Vagina (tissue), 2 donors: ENCODE measurements around the gene NAXE. TPM values are rescaled to one million over a fixed set of nuclear protein-coding genes. Genes with fewer than 3 reads are reported as not detected.
"Not testable (repeated sequence)": the region's sequence is repeated elsewhere in the genome, so short reads cannot be mapped to it uniquely, and the experiment has no call there.

Experiments used
- DNase-seq, 2 donors: peaks; one replicate each; pipeline ENCODE4 v3.0.0-alpha.2; 2017; ENCODE audit errors: extremely low spot score in 2 of 2
- H3K27ac ChIP-seq: fragments of 200-600 bp; sonication (generic); one replicate; pipeline ENCODE4 v1.5.1; 2019
- H3K27me3 ChIP-seq: fragments of 200-600 bp; sonication (generic); one replicate; pipeline ENCODE4 v1.5.1; 2019
- H3K36me3 ChIP-seq, 2 donors: fragments of 200-600 bp; sonication (generic); one replicate each; pipeline ENCODE4 v1.5.1; 2017 to 2019
- H3K4me1 ChIP-seq: fragments of 200-600 bp; sonication (generic); one replicate; pipeline ENCODE4 v1.5.1; 2019
- H3K4me3 ChIP-seq, 2 donors: fragments of 200-600 bp; sonication (generic); 1 replicate in 1 of 2; 2 replicates in 1 of 2; pipeline ENCODE4 v1.5.1; 2016 to 2019
- H3K9me3 ChIP-seq: fragments of 200-600 bp; sonication (generic); one replicate; pipeline ENCODE4 v1.5.1; 2019
- CTCF ChIP-seq, 3 experiments: fragments of 450-650 bp in 2 of 3; fragments of 200-600 bp in 1 of 3; sonication (generic) in 1 of 3; IDR thresholded peaks; one replicate each; pipeline ENCODE4 v1.5.1; 2017 to 2019; ENCODE audit warnings: antibody characterized with exemption in 3 of 3, mild to moderate bottlenecking in 2 of 3, moderate library complexity in 2 of 3
- POLR2A ChIP-seq, 2 donors: fragments of 450-650 bp; IDR thresholded peaks; one replicate each; pipeline ENCODE4 v1.6.1; 2017; ENCODE audit warnings: antibody characterized with exemption in 2 of 2, mild to moderate bottlenecking in 2 of 2, moderate library complexity in 2 of 2
- POLR2AphosphoS5 ChIP-seq, 2 donors: sonication (generic); formaldehyde crosslinking; IDR thresholded peaks; one replicate each; pipeline ENCODE4 v1.9.0; 2017; ENCODE audit warnings: antibody characterized with exemption in 2 of 2, mild to moderate bottlenecking in 2 of 2, low read depth in 1 of 2; ENCODE audit not compliant: insufficient read depth in 1 of 2
- intact Hi-C: fragments of 100-400 bp; cut with DNase I; formaldehyde crosslinking; loops from one replicate; pipeline ENCODE4 v1.15.1; 2023
- total RNA-seq: library from RNA; depleted of rRNA; stranded (reverse); fragments of >200 nt; gene quantifications from one replicate; pipeline ENCODE4 v1.2.3, GENCODE V29; 2016

NAXE gene
- total RNA-seq, 1 donor from 2014 or later, result 46.7 TPM

- TF ChIP-seq CTCF (IDR thresholded peaks at IDR 0.05) (no peak), POLR2AphosphoS5 (IDR thresholded peaks at IDR 0.05; ENCODE audit: insufficient read depth in 1 of 2, low read depth in 1 of 2) (no peak), POLR2A (IDR thresholded peaks at IDR 0.05) (no peak)
- DNase-seq, result no peak
- no peak overlapping the region for H3K27ac ChIP-seq
- no peaks in the 10 kb centered on the region for H3K9me3 ChIP-seq
- no peaks in the 10 kb centered on the region for H3K4me1 ChIP-seq
- intact Hi-C loops, result loop anchor here (5.0 to 10.0 kb wide), 3 partner anchors 68 to 198 kb away; no protein-coding TSS in a partner anchor
- H3K27me3 ChIP-seq, result no peaks in the 10 kb centered on the region
- no peaks in the 10 kb centered on the region for H3K36me3 ChIP-seq
- no peak overlapping the region for H3K4me3 ChIP-seq
Measured at GRCh38 chr1:156582388-156583017, 9.1 kb upstream of the NAXE start.

GRCh38 chr1:156583821-156584622 lies 7.6 kb upstream of the NAXE start:
- no peak for DNase-seq
- intact Hi-C loops, result loop anchor here (5.0 to 10.0 kb wide), 3 partner anchors 69 to 199 kb away; no protein-coding TSS in a partner anchor
- TF ChIP-seq POLR2AphosphoS5 (IDR thresholded peaks at IDR 0.05; ENCODE audit: insufficient read depth in 1 of 2, low read depth in 1 of 2) (no peak), CTCF (IDR thresholded peaks at IDR 0.05) (peak; percentile 84 to 92 (median 90)), POLR2A (IDR thresholded peaks at IDR 0.05) (no peak)

GRCh38 chr1:156584813-156585212 lies 6.8 kb upstream of the NAXE start:
- no peak for DNase-seq
- Histone ChIP-seq H3K4me3 (no peak overlapping the region), H3K36me3 (no peaks in the 10 kb centered on the region), H3K9me3 (no peaks in the 10 kb centered on the region), H3K27ac (no peak overlapping the region), H3K27me3 (no peaks in the 10 kb centered on the region), H3K4me1 (no peaks in the 10 kb centered on the region)
- intact Hi-C loops, result loop anchor here (5.0 to 10.0 kb wide), 3 partner anchors 70 to 200 kb away; no protein-coding TSS in a partner anchor
- TF ChIP-seq POLR2A (IDR thresholded peaks at IDR 0.05) (no peak), POLR2AphosphoS5 (IDR thresholded peaks at IDR 0.05; ENCODE audit: insufficient read depth in 1 of 2, low read depth in 1 of 2) (no peak), CTCF (IDR thresholded peaks at IDR 0.05) (no peak)

More at GRCh38 chr1:156583821-156584622, 7.6 kb upstream of the NAXE start:
- Histone ChIP-seq H3K9me3 (no peaks in the 10 kb centered on the region), H3K4me3 (no peak overlapping the region), H3K27ac (no peak overlapping the region), H3K4me1 (no peaks in the 10 kb centered on the region), H3K36me3 (no peaks in the 10 kb centered on the region), H3K27me3 (no peaks in the 10 kb centered on the region)

- Histone ChIP-seq H3K36me3 (no peaks in the 10 kb centered on the region), H3K4me1 (peaks cover 7% of the 10 kb centered on the region), H3K4me3 (no peak overlapping the region), H3K9me3 (no peaks in the 10 kb centered on the region), H3K27ac (no peak overlapping the region), H3K27me3 (no peaks in the 10 kb centered on the region)
- DNase-seq, result no peak
- intact Hi-C loops, result loop anchor here (10.0 kb wide), 2 partner anchors 72 to 202 kb away; no protein-coding TSS in a partner anchor
- TF ChIP-seq POLR2A (IDR thresholded peaks at IDR 0.05), result no peak
- no peak for TF ChIP-seq POLR2AphosphoS5 (IDR thresholded peaks at IDR 0.05; ENCODE audit: insufficient read depth in 1 of 2, low read depth in 1 of 2)
Measured at GRCh38 chr1:156586323-156586722, 5.3 kb upstream of the NAXE start.

- intact Hi-C loops, result loop anchor here (10.0 kb wide), 2 partner anchors 72 to 202 kb away; no protein-coding TSS in a partner anchor
- TF ChIP-seq POLR2AphosphoS5 (IDR thresholded peaks at IDR 0.05; ENCODE audit: insufficient read depth in 1 of 2, low read depth in 1 of 2) (no peak), CTCF (IDR thresholded peaks at IDR 0.05) (no peak), POLR2A (IDR thresholded peaks at IDR 0.05) (no peak)
- H3K27me3 ChIP-seq, result no peaks in the 10 kb centered on the region
- no peak for DNase-seq
- H3K27ac ChIP-seq, result no peak overlapping the region
- no peaks in the 10 kb centered on the region for H3K36me3 ChIP-seq
- H3K4me3 ChIP-seq, result no peak overlapping the region
- H3K9me3 ChIP-seq, result no peaks in the 10 kb centered on the region
- peaks cover 9% of the 10 kb centered on the region for H3K4me1 ChIP-seq
Measured at GRCh38 chr1:156586892-156587477, 4.6 kb upstream of the NAXE start.

GRCh38 chr1:156587927-156588326 lies 3.6 kb upstream of the NAXE start:
- intact Hi-C loops, result loop anchor here (10.0 kb wide), 2 partner anchors 73 to 203 kb away; no protein-coding TSS in a partner anchor
- DNase-seq, H3K9me3 ChIP-seq, H3K27ac ChIP-seq, H3K4me3 ChIP-seq, H3K36me3 ChIP-seq, H3K27me3 ChIP-seq: not testable (repeated sequence)
- peaks cover 18% of the 10 kb centered on the region for H3K4me1 ChIP-seq
